ENCODE data around the gene KCNMA1. TPM values are rescaled to one million over a fixed set of nuclear protein-coding genes. Genes with fewer than 3 reads are reported as not detected.
A peak's percentile ranks its signal among the peaks of the same experiment; 100 is the strongest.

The KCNMA1 gene
- total RNA-seq, 2 donors from 2014 or later, result 168 to 188 TPM

DNA sequence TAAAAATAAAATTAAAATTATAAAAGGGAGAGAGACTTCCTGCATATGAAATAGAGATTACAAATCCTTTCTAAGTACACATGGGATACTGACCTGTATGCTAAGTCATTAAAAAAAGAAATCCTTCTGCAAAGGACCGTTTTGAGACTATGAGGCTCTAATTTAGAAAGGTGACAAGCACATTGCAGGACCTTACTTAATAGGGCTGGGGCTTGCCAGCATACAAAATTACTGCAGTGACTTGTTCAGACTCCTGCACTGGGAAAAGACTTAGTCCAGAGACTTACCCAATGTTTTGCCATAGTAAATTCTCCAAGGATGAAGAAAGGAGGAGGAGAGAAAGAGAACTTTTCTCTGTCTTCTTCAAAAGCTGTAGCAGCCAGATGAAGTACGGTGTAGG, 193.6 kb downstream of the KCNMA1 start:
- Histone ChIP-seq H3K27me3 (replicated peaks; ENCODE audit: insufficient read depth) (no peaks in the 10 kb centered on the region), H3K4me1 (ENCODE audit: control insufficient read depth in 1 of 2, low read depth in 2 of 2) (peaks cover 9 to 77% of the 10 kb centered on the region in 2 donors), H3K9me3 (no peaks in the 10 kb centered on the region), H3K27ac (no peak overlapping the region), H3K4me3 (no peak overlapping the region), H3K36me3 (no peaks in the 10 kb centered on the region)
- no peak for DNase-seq (ENCODE audit: low spot score)
- TF ChIP-seq, protein P1, sequence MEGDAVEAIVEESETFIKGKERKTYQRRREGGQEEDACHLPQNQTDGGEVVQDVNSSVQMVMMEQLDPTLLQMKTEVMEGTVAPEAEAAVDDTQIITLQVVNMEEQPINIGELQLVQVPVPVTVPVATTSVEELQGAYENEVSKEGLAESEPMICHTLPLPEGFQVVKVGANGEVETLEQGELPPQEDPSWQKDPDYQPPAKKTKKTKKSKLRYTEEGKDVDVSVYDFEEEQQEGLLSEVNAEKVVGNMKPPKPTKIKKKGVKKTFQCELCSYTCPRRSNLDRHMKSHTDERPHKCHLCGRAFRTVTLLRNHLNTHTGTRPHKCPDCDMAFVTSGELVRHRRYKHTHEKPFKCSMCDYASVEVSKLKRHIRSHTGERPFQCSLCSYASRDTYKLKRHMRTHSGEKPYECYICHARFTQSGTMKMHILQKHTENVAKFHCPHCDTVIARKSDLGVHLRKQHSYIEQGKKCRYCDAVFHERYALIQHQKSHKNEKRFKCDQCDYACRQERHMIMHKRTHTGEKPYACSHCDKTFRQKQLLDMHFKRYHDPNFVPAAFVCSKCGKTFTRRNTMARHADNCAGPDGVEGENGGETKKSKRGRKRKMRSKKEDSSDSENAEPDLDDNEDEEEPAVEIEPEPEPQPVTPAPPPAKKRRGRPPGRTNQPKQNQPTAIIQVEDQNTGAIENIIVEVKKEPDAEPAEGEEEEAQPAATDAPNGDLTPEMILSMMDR (IDR thresholded peaks at IDR 0.05), result no peak
- no peak for ATAC-seq (ENCODE audit: insufficient number of reproducible peaks, low FRiP score, low read depth)

DNA sequence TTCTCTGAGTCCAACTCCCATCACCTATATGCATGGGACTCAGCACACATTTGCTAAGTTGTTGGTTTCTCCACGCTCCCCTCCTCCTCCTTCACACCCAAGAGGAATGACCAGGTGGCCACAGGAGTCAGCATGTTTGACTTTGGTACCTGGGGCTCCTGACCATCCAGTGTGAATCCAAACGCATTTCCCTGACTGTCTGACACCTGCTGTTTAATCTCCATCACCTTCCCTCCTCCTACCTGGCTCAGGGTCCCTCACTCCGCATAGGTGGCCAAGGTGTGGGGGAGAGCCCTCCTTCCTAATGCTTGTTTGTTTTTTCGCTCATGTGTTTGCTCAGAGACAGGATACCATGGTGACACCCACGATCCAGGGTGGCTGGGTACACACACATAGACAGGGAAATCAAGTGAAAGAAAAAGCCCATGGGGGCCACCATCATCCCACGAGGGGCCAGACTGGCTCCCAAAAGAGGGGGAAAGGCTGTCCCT, 194.9 kb downstream of the KCNMA1 start:
- no peak for ATAC-seq (ENCODE audit: insufficient number of reproducible peaks, low FRiP score, low read depth)
- no peaks in the 10 kb centered on the region for H3K27me3 ChIP-seq (replicated peaks; ENCODE audit: insufficient read depth)
- no peaks in the 10 kb centered on the region for H3K36me3 ChIP-seq
- TF ChIP-seq, protein P1 (IDR thresholded peaks at IDR 0.05), result no peak
- no peak for DNase-seq (ENCODE audit: low spot score)
- H3K4me1 ChIP-seq (ENCODE audit: control insufficient read depth in 1 of 2, low read depth in 2 of 2), result peaks cover 9 to 70% of the 10 kb centered on the region in 2 donors
- H3K27ac ChIP-seq, result no peak overlapping the region
- H3K9me3 ChIP-seq, result no peaks in the 10 kb centered on the region
- H3K4me3 ChIP-seq, result no peak overlapping the region

DNA sequence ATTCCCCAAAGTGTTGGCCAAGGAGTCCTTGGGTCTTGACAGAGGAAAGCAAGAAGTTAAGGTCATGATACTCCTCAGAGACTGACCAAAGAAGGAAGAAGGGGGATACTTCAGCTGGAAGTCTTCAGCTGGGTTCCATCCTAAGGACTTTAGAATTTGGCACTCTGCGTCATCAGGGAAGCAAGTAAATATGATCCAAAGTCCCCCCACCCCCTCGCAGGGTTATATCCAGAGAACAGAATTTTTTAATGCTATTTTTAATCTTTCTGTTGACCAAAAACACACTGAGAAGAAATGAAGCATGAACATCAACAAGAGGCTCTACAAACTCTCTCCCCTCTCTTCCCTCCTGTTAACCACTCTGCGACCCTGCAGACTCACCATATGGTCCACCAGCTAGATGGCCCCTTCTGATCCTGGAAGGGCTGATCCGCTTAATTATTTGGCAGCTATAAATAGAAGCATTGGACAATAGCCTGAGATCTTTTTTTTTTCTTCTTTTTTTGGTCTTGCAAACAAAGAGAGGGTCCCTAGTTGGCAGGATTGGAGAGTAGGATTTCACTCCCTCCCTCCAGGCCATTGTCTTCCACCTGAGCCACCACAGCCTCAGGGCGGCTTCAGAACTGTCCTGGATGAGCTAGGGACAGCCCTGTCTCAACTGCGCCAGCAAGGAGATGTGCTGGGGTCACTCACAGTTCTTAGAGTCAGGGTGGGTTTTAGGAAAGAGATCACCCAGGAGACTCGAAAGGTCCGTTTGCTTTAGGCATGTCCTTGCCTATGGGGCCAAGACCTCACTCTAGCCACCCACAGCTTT, 196.0 kb downstream of the KCNMA1 start:
- Histone ChIP-seq H3K27ac (peak overlapping the region in 1 of 2 donors; percentile 13), H3K36me3 (no peaks in the 10 kb centered on the region), H3K4me1 (ENCODE audit: control insufficient read depth in 1 of 2, low read depth in 2 of 2) (peaks cover 9 to 67% of the 10 kb centered on the region in 2 donors), H3K9me3 (no peaks in the 10 kb centered on the region), H3K4me3 (no peak overlapping the region), H3K27me3 (replicated peaks; ENCODE audit: insufficient read depth) (no peaks in the 10 kb centered on the region)
- DNase-seq (ENCODE audit: low spot score) (no peak), ATAC-seq (ENCODE audit: insufficient number of reproducible peaks, low FRiP score, low read depth) (no peak)
- TF ChIP-seq, protein P1 (IDR thresholded peaks at IDR 0.05), result no peak

DNA sequence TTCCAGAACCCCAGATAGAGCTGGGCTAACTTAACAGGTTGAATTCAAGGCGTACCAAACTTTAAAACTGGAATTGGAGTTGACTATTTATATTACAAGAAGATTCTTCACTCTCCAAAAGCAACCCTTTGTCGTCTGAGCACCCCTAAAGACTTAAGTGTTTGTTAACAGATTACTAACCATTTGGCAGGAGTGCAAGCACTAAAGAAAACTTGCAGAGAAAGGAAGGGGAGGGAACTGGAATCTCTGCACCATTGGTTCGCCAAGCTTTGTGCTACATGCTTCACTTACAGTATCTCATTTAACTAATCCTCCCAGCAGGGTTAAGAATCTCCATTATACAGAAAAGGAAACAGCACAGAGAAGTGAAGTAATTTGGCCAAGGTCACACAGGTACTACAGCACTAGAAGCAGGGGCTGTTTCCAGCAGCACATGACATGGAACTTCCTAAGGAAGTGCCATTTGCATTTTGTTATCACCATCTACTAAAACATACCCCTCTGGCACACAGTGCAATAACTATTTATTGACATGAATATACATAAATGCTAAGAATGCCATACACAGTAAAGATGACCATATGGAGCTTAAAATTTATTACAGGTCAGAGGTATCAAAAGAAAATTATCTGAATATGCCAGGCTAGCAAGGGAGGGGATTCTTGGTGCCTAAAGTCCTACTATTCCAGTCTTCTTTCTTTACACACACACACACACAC, 201.2 kb downstream of the KCNMA1 start:
- Histone ChIP-seq H3K4me3 (no peak overlapping the region), H3K27me3 (replicated peaks; ENCODE audit: insufficient read depth) (no peaks in the 10 kb centered on the region), H3K36me3 (no peaks in the 10 kb centered on the region), H3K4me1 (ENCODE audit: control insufficient read depth in 1 of 2, low read depth in 2 of 2) (peaks cover 8 to 36% of the 10 kb centered on the region in 2 donors), H3K27ac (peak overlapping the region; percentile 30 to 55), H3K9me3 (no peaks in the 10 kb centered on the region)
- TF ChIP-seq, protein P1 (IDR thresholded peaks at IDR 0.05), result no peak
- DNase-seq (ENCODE audit: low spot score), result no peak
- no peak for ATAC-seq (ENCODE audit: insufficient number of reproducible peaks, low FRiP score, low read depth)

DNA sequence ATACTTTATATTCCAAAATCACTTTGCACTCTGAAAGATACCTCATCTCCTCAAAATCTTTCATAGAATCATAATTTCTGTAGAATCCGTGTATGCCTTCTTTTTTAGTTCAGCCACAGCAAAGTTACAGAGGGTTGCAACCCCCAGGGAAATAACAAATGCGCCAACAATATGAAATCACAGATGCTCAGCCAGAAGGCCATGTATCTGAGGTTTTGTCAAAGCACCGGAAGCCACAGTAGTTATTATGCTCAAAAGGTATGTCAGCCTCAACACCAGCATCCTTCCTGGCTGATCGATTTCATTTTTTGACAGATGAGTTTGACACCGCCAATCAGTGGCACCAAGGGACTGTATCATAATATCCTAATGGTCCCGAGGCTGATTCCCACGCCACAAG, 204.1 kb downstream of the KCNMA1 start:
- TF ChIP-seq, protein P1 (IDR thresholded peaks at IDR 0.05), result no peak
- H3K4me1 ChIP-seq (ENCODE audit: control insufficient read depth in 1 of 2, low read depth in 2 of 2), result peaks cover 9 to 29% of the 10 kb centered on the region in 2 donors
- no peak overlapping the region for H3K27ac ChIP-seq

More for the DNA sequence above, 204.1 kb downstream of the KCNMA1 start:
- Histone ChIP-seq H3K4me3 (no peak overlapping the region), H3K36me3 (no peaks in the 10 kb centered on the region), H3K9me3 (no peaks in the 10 kb centered on the region), H3K27me3 (replicated peaks; ENCODE audit: insufficient read depth) (no peaks in the 10 kb centered on the region)
- ATAC-seq (ENCODE audit: insufficient number of reproducible peaks, low FRiP score, low read depth), result no peak
- no peak for DNase-seq (ENCODE audit: low spot score)
